CD4-positive, alpha-beta T cell treated with Interleukin-6 at 100 ng/mL for 8 hours (primary cell): Measurements from ENCODE around the gene NUTF2.
"Not testable (repeated sequence)": the region's sequence is repeated elsewhere in the genome, so short reads cannot be mapped to it uniquely, and the experiment has no call there.

Experiments
- DNase-seq: peaks from one replicate; pipeline ENCODE4 v3.0.0-alpha.2; 2020; ENCODE audit warnings: mixed read lengths, low spot score

The NUTF2 gene

GRCh38 chr16:67846320-67847063 lies at the start of gene NUTF2:
Gene NUTF2 (plus strand): TSS chr16:67846933. CDS start chr16:67865131, 18,198 bp downstream.
- peak; percentile 92 for DNase-seq

DNA sequence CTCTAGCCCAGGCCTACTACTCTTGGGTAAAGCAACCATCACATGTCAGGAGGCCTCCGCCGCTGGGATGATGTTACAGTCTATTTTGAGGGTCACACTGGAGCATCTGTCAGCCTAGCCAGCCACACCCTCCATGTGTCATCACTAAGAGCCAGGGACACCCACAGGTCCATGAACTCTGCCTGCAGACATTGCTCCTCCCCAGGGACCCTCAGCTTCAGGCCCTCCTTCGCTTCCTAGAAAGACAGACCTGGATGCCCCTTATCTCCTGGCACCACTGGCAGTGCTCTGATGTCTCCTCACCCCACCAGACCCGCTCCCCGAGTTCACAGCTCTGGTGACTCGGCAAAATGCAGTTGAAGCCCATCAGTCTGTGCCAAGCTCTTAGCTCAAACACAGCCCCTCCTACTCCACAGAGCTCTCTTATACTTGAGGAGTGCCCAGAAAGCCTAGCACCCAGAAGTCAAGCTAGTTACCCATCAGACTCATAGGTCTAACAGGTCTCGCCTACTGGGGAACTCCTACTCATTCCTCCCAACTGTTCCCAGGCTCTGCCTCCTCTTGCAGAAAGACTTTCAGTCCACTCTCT lies 46.3 kb upstream of the NUTF2 start:
- DNase-seq, result no peak

DNA sequence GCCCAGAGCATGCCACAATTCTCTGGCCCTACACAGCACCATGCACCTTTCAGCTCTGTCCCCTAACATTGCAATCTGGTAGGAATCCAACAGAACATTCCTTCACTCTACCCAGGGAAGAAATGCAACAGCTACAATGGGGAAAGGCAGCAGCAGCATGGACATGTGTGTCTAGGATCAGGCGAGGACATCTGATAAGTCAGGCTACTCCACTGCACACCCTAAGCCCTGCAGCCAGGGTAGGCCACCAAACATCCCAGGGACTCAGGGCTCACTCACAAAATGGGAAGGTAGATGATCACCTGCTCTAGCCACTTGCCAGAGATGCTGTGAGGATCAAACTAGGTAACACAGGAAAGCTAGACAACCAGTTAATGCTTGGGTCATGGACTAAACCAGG lies 45.5 kb upstream of the NUTF2 start:
- no peak for DNase-seq

GRCh38 chr16:67801883-67802282 lies 44.9 kb upstream of the NUTF2 start:
- DNase-seq, result peak; percentile 63

- no peak for DNase-seq
These were observed 42.8 kb upstream of the NUTF2 start for GRCh38 chr16:67803894-67804293.

- DNase-seq, result no peak
These were observed 41.7 kb upstream of the NUTF2 start for GRCh38 chr16:67804853-67805542.

DNA sequence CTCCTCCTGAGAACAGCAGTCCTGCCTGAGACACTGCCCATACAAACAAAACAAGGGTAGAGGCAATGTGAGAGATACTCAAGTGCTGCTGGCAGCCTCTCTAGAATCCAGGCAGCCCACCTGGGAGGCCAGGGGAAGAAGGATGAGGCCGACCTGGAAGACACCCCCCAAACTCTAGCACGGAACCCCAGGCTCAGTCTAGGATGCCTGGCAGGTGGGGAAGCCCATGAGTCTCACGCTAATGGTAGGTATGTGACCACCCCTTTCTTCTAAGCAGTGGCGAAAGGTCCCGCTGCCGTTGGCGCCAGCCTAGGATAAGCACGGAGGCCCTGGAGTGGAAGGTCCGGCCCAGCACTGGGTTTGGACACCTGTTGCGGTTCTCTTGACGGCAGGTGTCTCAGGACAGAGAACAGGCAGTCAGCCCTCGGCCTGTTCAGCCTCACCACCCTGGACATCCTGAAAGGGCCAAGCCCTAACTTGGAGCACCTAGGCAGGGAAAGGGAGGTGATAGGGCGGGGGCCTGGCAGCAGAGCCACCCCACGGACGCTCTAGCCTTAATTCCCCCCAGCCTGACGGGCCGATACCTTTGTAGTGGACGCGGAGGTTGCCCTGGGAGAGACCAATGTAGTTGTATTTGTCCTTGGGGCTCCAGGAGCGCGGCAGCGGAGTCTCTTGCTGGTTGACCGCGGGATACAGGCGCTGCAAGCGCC lies 40.9 kb upstream of the NUTF2 start:
- DNase-seq, result no peak

GRCh38 chr16:67806428-67807147 lies 40.1 kb upstream of the NUTF2 start, which contains the start of the genes RANBP10 and TSNAXIP1:
Gene RANBP10 (minus strand): TSS chr16:67806560. CDS start chr16:67806536, 24 bp downstream.
Gene TSNAXIP1 (plus strand): TSS chr16:67806889. CDS start chr16:67807150, 261 bp downstream.
- DNase-seq, result peak; percentile 98

DNA sequence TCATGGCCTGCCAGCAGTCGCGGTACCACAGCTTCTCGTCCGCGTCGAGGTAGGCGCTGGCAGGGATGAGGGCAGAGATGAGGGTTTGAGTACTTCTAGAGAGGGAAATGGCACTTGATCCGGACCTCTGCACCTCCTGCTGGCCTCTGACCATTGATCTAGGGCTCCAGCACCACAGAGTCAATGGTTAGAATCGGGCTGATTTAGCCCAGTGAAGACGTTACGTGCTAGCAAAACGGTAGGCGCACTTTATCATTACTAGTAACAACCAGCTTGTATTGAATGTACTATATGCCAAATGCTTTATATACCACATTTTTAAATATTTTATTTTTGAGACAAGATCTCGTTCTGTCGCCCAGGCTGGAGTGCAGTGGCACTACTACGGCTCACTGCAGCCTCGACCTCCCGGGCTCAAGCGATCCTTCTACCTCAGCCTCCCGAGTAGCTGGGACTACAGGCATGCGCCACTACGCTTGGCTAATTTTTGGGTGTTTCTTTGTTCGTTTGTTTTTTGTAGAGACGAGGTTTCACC lies 39.5 kb upstream of the NUTF2 start:
- no peak for DNase-seq

GRCh38 chr16:67811899-67812298 lies 34.8 kb upstream of the NUTF2 start:
- no peak for DNase-seq

DNA sequence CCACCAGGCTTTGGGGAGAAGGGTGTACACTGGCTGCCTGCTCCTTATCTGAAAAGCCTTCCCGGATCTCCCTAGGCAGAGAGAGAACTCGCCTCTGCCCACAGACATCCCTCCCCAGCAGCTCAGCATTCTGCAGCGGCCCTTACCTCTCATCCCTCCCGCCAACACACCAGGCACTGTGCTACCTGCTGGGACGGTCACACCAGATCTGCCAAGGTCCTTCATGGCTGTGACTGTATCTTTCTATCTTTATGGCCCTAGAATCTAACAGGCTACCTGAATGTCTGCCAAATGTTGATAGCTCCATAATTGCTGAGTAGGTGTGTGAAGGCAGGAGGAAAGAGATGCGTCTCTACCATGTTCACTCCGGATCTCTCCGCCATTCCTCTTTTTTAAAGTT lies 32.2 kb upstream of the NUTF2 start:
- DNase-seq, result no peak

GRCh38 chr16:67820608-67821259 lies 26.0 kb upstream of the NUTF2 start:
- no peak for DNase-seq

GRCh38 chr16:67822511-67822910 lies 24.2 kb upstream of the NUTF2 start:
- DNase-seq, result no peak

GRCh38 chr16:67825119-67825518 lies 21.6 kb upstream of the NUTF2 start:
- DNase-seq, result no peak

DNA sequence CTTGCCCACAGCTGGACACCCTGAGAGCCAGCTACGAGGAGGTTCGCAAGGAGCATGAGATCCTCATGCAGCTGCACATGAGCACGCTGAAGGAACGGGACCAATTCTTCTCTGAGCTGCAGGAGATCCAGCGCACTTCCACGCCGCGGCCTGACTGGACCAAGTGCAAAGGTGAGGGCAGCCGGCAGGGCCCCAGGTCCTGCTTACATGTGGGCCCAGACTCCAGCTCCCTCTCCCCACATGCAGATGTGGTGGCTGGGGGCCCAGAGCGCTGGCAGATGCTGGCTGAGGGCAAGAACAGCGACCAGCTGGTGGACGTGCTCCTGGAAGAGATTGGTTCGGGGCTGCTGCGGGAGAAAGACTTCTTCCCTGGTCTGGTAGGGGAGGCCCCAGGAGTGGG lies 20.8 kb upstream of the NUTF2 start:
- DNase-seq, result no peak

DNA sequence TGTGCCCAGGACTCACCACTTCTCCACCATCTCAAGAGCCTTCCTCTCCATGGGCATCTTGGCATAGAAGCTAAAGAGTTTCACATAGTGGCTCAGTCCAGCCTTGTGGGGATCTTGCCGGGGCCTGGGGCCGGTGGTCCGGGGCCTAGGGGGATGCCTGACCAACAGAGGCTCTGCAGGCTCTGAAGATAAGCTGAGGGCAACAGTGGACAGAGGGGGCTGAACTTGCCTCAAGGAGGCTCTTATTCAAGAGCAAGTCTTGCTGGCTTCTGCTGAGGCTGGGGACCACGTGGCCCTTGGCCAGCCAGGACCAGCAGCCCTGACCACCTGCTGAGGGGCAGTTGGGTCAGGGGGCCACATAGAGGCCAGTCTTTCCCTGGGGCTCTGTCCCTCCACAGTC lies 18.1 kb upstream of the NUTF2 start:
- DNase-seq, result no peak

GRCh38 chr16:67833030-67833414 lies 13.7 kb upstream of the NUTF2 start:
- DNase-seq, result no peak

GRCh38 chr16:67833415-67834241 lies 13.1 kb upstream of the NUTF2 start:
- DNase-seq, result peak; percentile 91

DNA sequence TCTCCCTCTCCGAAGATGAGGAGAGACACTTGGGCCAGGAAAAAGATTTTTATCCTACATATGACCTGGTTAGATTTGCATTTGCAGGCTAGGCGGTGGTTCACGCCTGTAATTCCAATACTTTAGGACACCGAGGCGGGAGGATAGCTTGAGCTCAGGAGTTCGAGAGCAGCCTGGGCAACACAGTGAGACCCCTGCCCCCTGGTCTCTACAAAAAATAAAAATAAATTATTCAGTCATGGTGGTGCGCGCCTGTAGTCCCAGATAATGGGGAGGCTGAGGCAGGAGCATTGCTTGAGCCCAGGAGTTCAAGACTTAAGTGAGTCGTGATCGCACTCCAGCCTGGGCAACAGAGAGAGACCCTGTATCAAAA lies 12.5 kb upstream of the NUTF2 start:
- DNase-seq, result no peak

GRCh38 chr16:67837190-67837589 lies 9.5 kb upstream of the NUTF2 start:
- DNase-seq, result not testable (repeated sequence)
